Activated naive CD4-positive, alpha-beta T cell treated with anti-CD3 and anti-CD28 coated beads, Interleukin-2, amount 50 U/mL, for 24 hours (primary cell): Measurements from ENCODE around the gene APOB.

Experiments
- H3K27ac Mint-ChIP-seq: one replicate; pipeline ENCODE4 v1.8.0; 2021; ENCODE audit warnings: mild to moderate bottlenecking, mixed read lengths
- H3K27me3 Mint-ChIP-seq: one replicate; pipeline ENCODE4 v1.8.0; 2021; ENCODE audit warnings: mixed read lengths
- H3K36me3 Mint-ChIP-seq: one replicate; pipeline ENCODE4 v1.8.0; 2021; ENCODE audit warnings: mixed read lengths
- H3K4me1 Mint-ChIP-seq: one replicate; pipeline ENCODE4 v1.8.0; 2021; ENCODE audit warnings: mixed read lengths
- H3K4me3 Mint-ChIP-seq: one replicate; pipeline ENCODE4 v1.8.0; 2021; ENCODE audit warnings: mild to moderate bottlenecking, mixed read lengths
- H3K9me3 Mint-ChIP-seq: one replicate; pipeline ENCODE4 v1.8.0; 2021; ENCODE audit warnings: mixed read lengths

APOB gene

DNA sequence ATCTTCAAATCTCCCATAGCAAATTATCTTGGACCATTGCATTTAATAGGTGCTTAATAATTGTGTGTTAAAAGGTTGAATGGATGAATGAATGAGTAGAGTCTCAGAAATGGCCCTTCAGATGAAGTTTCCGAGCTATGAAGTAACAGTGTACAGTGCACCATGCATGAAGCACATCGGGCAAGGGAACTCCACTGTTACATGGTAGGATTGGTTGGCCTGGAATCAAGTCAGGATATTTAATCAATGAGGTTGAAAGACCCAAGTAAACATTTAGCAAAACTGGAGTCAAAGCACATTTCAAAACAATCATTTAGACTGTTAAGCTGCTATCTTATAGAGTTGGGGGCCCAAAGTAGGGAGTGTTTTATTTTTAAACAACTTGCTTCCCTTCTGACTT lies 80.0 kb downstream of the APOB start:
- H3K27ac Mint-ChIP-seq: no peak overlapping the region
- no peaks in the 10 kb centered on the region for H3K36me3 Mint-ChIP-seq
- H3K27me3 Mint-ChIP-seq: peaks cover 5% of the 10 kb centered on the region
- no peaks in the 10 kb centered on the region for H3K4me1 Mint-ChIP-seq
- H3K4me3 Mint-ChIP-seq: no peak overlapping the region
- H3K9me3 Mint-ChIP-seq: no peaks in the 10 kb centered on the region

DNA sequence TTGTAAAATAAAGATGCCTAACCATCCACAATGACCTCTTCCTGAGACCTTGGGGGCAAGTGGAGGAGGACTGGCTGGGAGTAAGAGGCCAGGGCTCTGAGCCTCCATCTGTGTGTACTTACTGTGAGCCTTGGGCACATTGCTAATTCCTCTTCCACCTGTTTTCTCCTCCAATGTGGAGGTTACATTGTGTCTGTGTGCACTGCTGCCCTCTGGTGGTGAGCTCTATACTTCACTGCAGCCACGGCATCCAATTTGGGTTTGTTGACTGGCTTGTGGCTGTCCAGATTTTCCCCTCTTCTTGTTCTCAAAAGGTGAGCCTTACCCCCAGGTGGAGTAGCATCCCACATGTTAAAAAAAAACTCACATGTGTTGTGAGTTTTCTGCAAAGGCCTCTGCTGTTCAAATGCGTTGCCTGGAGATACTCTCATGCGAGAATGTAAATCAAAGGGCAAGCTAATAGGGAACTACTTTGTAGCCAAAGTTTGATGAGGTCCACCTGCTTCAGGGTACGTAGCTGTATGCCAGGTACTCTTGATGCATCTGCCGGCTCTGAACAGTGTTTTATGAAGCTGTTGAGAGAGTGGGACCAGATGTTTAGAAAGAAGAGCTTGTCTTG lies 80.8 kb downstream of the APOB start:
- no peaks in the 10 kb centered on the region for H3K9me3 Mint-ChIP-seq
- no peaks in the 10 kb centered on the region for H3K4me1 Mint-ChIP-seq
- no peak overlapping the region for H3K27ac Mint-ChIP-seq
- no peaks in the 10 kb centered on the region for H3K36me3 Mint-ChIP-seq
- H3K4me3 Mint-ChIP-seq: no peak overlapping the region
- H3K27me3 Mint-ChIP-seq: peaks cover 5% of the 10 kb centered on the region

GRCh38 chr2:20961858-20962257 lies 82.0 kb downstream of the APOB start:
- Mint-ChIP-seq H3K9me3 (no peaks in the 10 kb centered on the region), H3K36me3 (no peaks in the 10 kb centered on the region)

GRCh38 chr2:20960003-20960402 lies 83.9 kb downstream of the APOB start:
- Mint-ChIP-seq H3K4me1 (no peaks in the 10 kb centered on the region), H3K27me3 (no peaks in the 10 kb centered on the region)

More at GRCh38 chr2:20961858-20962257, 82.0 kb downstream of the APOB start:
- Mint-ChIP-seq H3K27me3 (peaks cover 5% of the 10 kb centered on the region), H3K27ac (no peak overlapping the region), H3K4me1 (no peaks in the 10 kb centered on the region), H3K4me3 (no peak overlapping the region)

DNA sequence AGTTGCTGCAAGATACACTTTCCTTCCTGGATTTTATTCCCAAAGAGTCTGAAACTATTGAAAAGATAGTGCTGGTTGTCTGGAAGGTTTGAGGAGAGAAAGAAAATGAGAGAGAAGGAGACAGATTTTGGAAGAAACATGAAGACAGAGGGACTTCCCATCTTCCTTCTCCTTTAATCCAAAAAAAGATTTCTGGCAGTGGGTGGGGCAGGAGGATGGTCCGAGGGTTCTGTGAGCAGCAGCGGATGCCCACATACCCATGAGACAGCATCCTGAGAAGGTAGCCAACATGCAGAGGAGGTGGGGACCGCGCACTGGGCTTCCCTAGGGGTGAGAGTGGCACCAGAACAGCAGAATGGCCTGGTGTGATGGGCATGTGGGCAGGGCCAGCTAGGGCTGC lies 84.6 kb downstream of the APOB start:
- Mint-ChIP-seq H3K4me1 (no peaks in the 10 kb centered on the region), H3K27me3 (no peaks in the 10 kb centered on the region), H3K36me3 (no peaks in the 10 kb centered on the region), H3K4me3 (no peak overlapping the region), H3K27ac (no peak overlapping the region), H3K9me3 (no peaks in the 10 kb centered on the region)

More at GRCh38 chr2:20960003-20960402, 83.9 kb downstream of the APOB start:
- Mint-ChIP-seq H3K36me3 (no peaks in the 10 kb centered on the region), H3K9me3 (no peaks in the 10 kb centered on the region), H3K4me3 (no peak overlapping the region), H3K27ac (no peak overlapping the region)

- Mint-ChIP-seq H3K36me3 (no peaks in the 10 kb centered on the region), H3K9me3 (no peaks in the 10 kb centered on the region), H3K27ac (no peak overlapping the region), H3K4me1 (no peaks in the 10 kb centered on the region), H3K4me3 (no peak overlapping the region), H3K27me3 (no peaks in the 10 kb centered on the region)
Observed at GRCh38 chr2:20957788-20958525, 85.9 kb downstream of the APOB start.

DNA sequence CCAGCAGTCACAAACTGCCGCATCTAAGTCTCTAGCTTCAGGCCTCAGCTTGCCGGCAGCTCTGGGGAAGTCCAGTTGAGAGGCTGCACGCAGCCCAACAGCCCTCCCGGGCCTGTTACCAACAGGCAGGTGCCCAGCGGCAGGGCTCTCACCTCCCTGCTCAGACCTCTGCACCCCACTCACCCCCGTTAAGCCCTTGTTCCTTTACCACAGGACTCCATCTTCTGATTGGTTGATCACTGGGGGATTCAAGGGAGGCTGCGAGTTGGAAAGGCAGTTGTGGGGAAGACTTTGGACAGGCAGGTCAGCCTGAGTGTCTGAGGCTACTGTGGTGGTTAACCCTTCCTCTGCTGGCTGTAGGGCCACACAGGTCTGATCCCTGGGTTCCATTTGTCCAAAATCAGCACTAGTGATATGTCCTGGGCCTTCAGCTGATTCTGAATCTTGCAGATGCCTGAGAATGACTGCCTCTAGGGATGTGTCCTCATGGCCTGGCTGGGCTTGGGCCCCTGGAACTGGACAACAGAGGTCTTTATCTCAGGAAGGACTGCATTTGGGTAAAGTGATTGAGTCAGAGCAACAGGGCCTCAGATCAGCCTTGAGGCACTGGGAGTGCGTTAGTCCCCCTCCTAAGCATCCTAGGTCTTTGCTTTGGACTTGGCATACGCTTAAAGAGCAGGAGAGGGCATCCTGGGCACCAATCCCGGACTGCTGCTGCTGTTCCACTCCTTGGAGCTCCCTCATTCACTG lies 88.4 kb downstream of the APOB start:
- H3K36me3 Mint-ChIP-seq: no peaks in the 10 kb centered on the region
- no peaks in the 10 kb centered on the region for H3K4me1 Mint-ChIP-seq
- no peak overlapping the region for H3K27ac Mint-ChIP-seq
- H3K4me3 Mint-ChIP-seq: no peak overlapping the region
- no peaks in the 10 kb centered on the region for H3K9me3 Mint-ChIP-seq
- H3K27me3 Mint-ChIP-seq: no peaks in the 10 kb centered on the region

- Mint-ChIP-seq H3K4me1 (no peaks in the 10 kb centered on the region), H3K4me3 (no peak overlapping the region), H3K9me3 (no peaks in the 10 kb centered on the region), H3K27ac (no peak overlapping the region), H3K27me3 (peaks cover 2% of the 10 kb centered on the region), H3K36me3 (no peaks in the 10 kb centered on the region)
Observed at GRCh38 chr2:20953146-20953824, 90.6 kb downstream of the APOB start.
